Measurements from ENCODE around the gene TTC32.
"Not testable (repeated sequence)": the region's sequence is repeated elsewhere in the genome, so short reads cannot be mapped to it uniquely, and the experiment has no call there.

TTC32 gene

GRCh38 chr2:19883486-19883885 is 18.3 kb downstream of the TTC32 start:
- no peak overlapping the region for H3K4me3 ChIP-seq (ENCODE audit: low read depth in 1 of 2, low read length in 2 of 2)
- H3K4me1 ChIP-seq (ENCODE audit: insufficient read depth, low read length), result no peaks in the 10 kb centered on the region
- H3K9me3 ChIP-seq (ENCODE audit: low read length), result no peaks in the 10 kb centered on the region
- no peaks in the 10 kb centered on the region for H3K36me3 ChIP-seq (ENCODE audit: insufficient read depth, low read length)
- H3K27ac ChIP-seq (ENCODE audit: low read depth, low read length), result no peak overlapping the region
- no peak overlapping the region for H3K9ac ChIP-seq (ENCODE audit: low read length)
- H3K27me3 ChIP-seq (ENCODE audit: control insufficient read depth in 1 of 2, insufficient read depth in 2 of 2, low read length in 2 of 2), result no peaks in the 10 kb centered on the region

- Histone ChIP-seq H3K27ac (ENCODE audit: low read depth, low read length) (no peak overlapping the region), H3K36me3 (ENCODE audit: insufficient read depth, low read length) (no peaks in the 10 kb centered on the region), H3K4me3 (ENCODE audit: low read depth in 1 of 2, low read length in 2 of 2) (no peak overlapping the region), H3K9me3 (ENCODE audit: low read length) (no peaks in the 10 kb centered on the region), H3K9ac (ENCODE audit: low read length) (no peak overlapping the region), H3K4me1 (ENCODE audit: insufficient read depth, low read length) (no peaks in the 10 kb centered on the region), H3K27me3 (ENCODE audit: control insufficient read depth in 1 of 2, insufficient read depth in 2 of 2, low read length in 2 of 2) (no peaks in the 10 kb centered on the region)
Measured at GRCh38 chr2:19882286-19882685, 19.5 kb downstream of the TTC32 start.

- H3K27ac ChIP-seq (ENCODE audit: low read depth, low read length), result no peak overlapping the region
- H3K9me3 ChIP-seq (ENCODE audit: low read length), result no peaks in the 10 kb centered on the region
- H3K27me3 ChIP-seq (ENCODE audit: control insufficient read depth in 1 of 2, insufficient read depth in 2 of 2, low read length in 2 of 2), result no peaks in the 10 kb centered on the region
- no peaks in the 10 kb centered on the region for H3K36me3 ChIP-seq (ENCODE audit: insufficient read depth, low read length)
- H3K4me3 ChIP-seq (ENCODE audit: low read depth in 1 of 2, low read length in 2 of 2), result no peak overlapping the region
- no peak overlapping the region for H3K9ac ChIP-seq (ENCODE audit: low read length)
- no peaks in the 10 kb centered on the region for H3K4me1 ChIP-seq (ENCODE audit: insufficient read depth, low read length)
Measured at GRCh38 chr2:19881908-19882265, 19.9 kb downstream of the TTC32 start.

GRCh38 chr2:19881221-19881907 is 20.4 kb downstream of the TTC32 start:
- Histone ChIP-seq H3K9ac (ENCODE audit: low read length) (no peak overlapping the region), H3K9me3 (ENCODE audit: low read length) (no peaks in the 10 kb centered on the region), H3K36me3 (ENCODE audit: insufficient read depth, low read length) (no peaks in the 10 kb centered on the region), H3K4me3 (ENCODE audit: low read depth in 1 of 2, low read length in 2 of 2) (no peak overlapping the region), H3K4me1 (ENCODE audit: insufficient read depth, low read length) (no peaks in the 10 kb centered on the region), H3K27ac (ENCODE audit: low read depth, low read length) (no peak overlapping the region), H3K27me3 (ENCODE audit: control insufficient read depth in 1 of 2, insufficient read depth in 2 of 2, low read length in 2 of 2) (no peaks in the 10 kb centered on the region)

- H3K36me3 ChIP-seq (ENCODE audit: insufficient read depth, low read length); H3K9ac ChIP-seq (ENCODE audit: low read length); H3K4me1 ChIP-seq (ENCODE audit: insufficient read depth, low read length); H3K9me3 ChIP-seq (ENCODE audit: low read length); H3K27me3 ChIP-seq (ENCODE audit: control insufficient read depth in 1 of 2, insufficient read depth in 2 of 2, low read length in 2 of 2); H3K27ac ChIP-seq (ENCODE audit: low read depth, low read length); H3K4me3 ChIP-seq (ENCODE audit: low read depth in 1 of 2, low read length in 2 of 2): not testable (repeated sequence)
Measured at GRCh38 chr2:19880191-19880590, 21.6 kb downstream of the TTC32 start.

- H3K27me3 ChIP-seq (ENCODE audit: control insufficient read depth in 1 of 2, insufficient read depth in 2 of 2, low read length in 2 of 2), result no peaks in the 10 kb centered on the region
- H3K9me3 ChIP-seq (ENCODE audit: low read length), result no peaks in the 10 kb centered on the region
- no peaks in the 10 kb centered on the region for H3K4me1 ChIP-seq (ENCODE audit: insufficient read depth, low read length)
- no peak overlapping the region for H3K4me3 ChIP-seq (ENCODE audit: low read depth in 1 of 2, low read length in 2 of 2)
- no peaks in the 10 kb centered on the region for H3K36me3 ChIP-seq (ENCODE audit: insufficient read depth, low read length)
- H3K9ac ChIP-seq (ENCODE audit: low read length), result no peak overlapping the region
- H3K27ac ChIP-seq (ENCODE audit: low read depth, low read length), result no peak overlapping the region
Measured at GRCh38 chr2:19879120-19879519, 22.7 kb downstream of the TTC32 start.

GRCh38 chr2:19878268-19879046 is 23.3 kb downstream of the TTC32 start:
- Histone ChIP-seq H3K9me3 (ENCODE audit: low read length) (no peaks in the 10 kb centered on the region), H3K4me3 (ENCODE audit: low read depth in 1 of 2, low read length in 2 of 2) (no peak overlapping the region), H3K27ac (ENCODE audit: low read depth, low read length) (no peak overlapping the region), H3K9ac (ENCODE audit: low read length) (no peak overlapping the region), H3K4me1 (ENCODE audit: insufficient read depth, low read length) (no peaks in the 10 kb centered on the region), H3K27me3 (ENCODE audit: control insufficient read depth in 1 of 2, insufficient read depth in 2 of 2, low read length in 2 of 2) (no peaks in the 10 kb centered on the region), H3K36me3 (ENCODE audit: insufficient read depth, low read length) (no peaks in the 10 kb centered on the region)

GRCh38 chr2:19876751-19877150 is 25.0 kb downstream of the TTC32 start:
- no peaks in the 10 kb centered on the region for H3K27me3 ChIP-seq (ENCODE audit: control insufficient read depth in 1 of 2, insufficient read depth in 2 of 2, low read length in 2 of 2)
- no peaks in the 10 kb centered on the region for H3K36me3 ChIP-seq (ENCODE audit: insufficient read depth, low read length)
- no peak overlapping the region for H3K27ac ChIP-seq (ENCODE audit: low read depth, low read length)
- no peaks in the 10 kb centered on the region for H3K9me3 ChIP-seq (ENCODE audit: low read length)
- H3K4me1 ChIP-seq (ENCODE audit: insufficient read depth, low read length), result no peaks in the 10 kb centered on the region
- H3K9ac ChIP-seq (ENCODE audit: low read length), result no peak overlapping the region
- no peak overlapping the region for H3K4me3 ChIP-seq (ENCODE audit: low read depth in 1 of 2, low read length in 2 of 2)

GRCh38 chr2:19875280-19875679 is 26.5 kb downstream of the TTC32 start:
- Histone ChIP-seq H3K9me3 (ENCODE audit: low read length) (no peaks in the 10 kb centered on the region), H3K4me3 (ENCODE audit: low read depth in 1 of 2, low read length in 2 of 2) (no peak overlapping the region), H3K9ac (ENCODE audit: low read length) (no peak overlapping the region), H3K4me1 (ENCODE audit: insufficient read depth, low read length) (no peaks in the 10 kb centered on the region), H3K27ac (ENCODE audit: low read depth, low read length) (no peak overlapping the region), H3K36me3 (ENCODE audit: insufficient read depth, low read length) (no peaks in the 10 kb centered on the region), H3K27me3 (ENCODE audit: control insufficient read depth in 1 of 2, insufficient read depth in 2 of 2, low read length in 2 of 2) (no peaks in the 10 kb centered on the region)

- Histone ChIP-seq H3K4me3 (ENCODE audit: low read depth in 1 of 2, low read length in 2 of 2) (no peak overlapping the region), H3K9ac (ENCODE audit: low read length) (no peak overlapping the region), H3K9me3 (ENCODE audit: low read length) (no peaks in the 10 kb centered on the region), H3K4me1 (ENCODE audit: insufficient read depth, low read length) (no peaks in the 10 kb centered on the region), H3K36me3 (ENCODE audit: insufficient read depth, low read length) (no peaks in the 10 kb centered on the region), H3K27me3 (ENCODE audit: control insufficient read depth in 1 of 2, insufficient read depth in 2 of 2, low read length in 2 of 2) (peaks cover 0 to under 1% of the 10 kb centered on the region in 2 donors), H3K27ac (ENCODE audit: low read depth, low read length) (no peak overlapping the region)
Measured at GRCh38 chr2:19874726-19875125, 27.1 kb downstream of the TTC32 start.

- no peak overlapping the region for H3K9ac ChIP-seq (ENCODE audit: low read length)
- H3K4me3 ChIP-seq (ENCODE audit: low read depth in 1 of 2, low read length in 2 of 2), result no peak overlapping the region
- peaks cover 0 to 9% of the 10 kb centered on the region in 2 donors for H3K27me3 ChIP-seq (ENCODE audit: control insufficient read depth in 1 of 2, insufficient read depth in 2 of 2, low read length in 2 of 2)
- H3K9me3 ChIP-seq (ENCODE audit: low read length), result no peaks in the 10 kb centered on the region
- H3K36me3 ChIP-seq (ENCODE audit: insufficient read depth, low read length), result no peaks in the 10 kb centered on the region
- no peaks in the 10 kb centered on the region for H3K4me1 ChIP-seq (ENCODE audit: insufficient read depth, low read length)
- no peak overlapping the region for H3K27ac ChIP-seq (ENCODE audit: low read depth, low read length)
Measured at GRCh38 chr2:19873014-19873413, 28.8 kb downstream of the TTC32 start.

GRCh38 chr2:19872302-19872701 is 29.5 kb downstream of the TTC32 start:
- Histone ChIP-seq H3K27me3 (ENCODE audit: control insufficient read depth in 1 of 2, insufficient read depth in 2 of 2, low read length in 2 of 2) (peaks cover 0 to 9% of the 10 kb centered on the region in 2 donors), H3K36me3 (ENCODE audit: insufficient read depth, low read length) (no peaks in the 10 kb centered on the region), H3K4me3 (ENCODE audit: low read depth in 1 of 2, low read length in 2 of 2) (no peak overlapping the region), H3K4me1 (ENCODE audit: insufficient read depth, low read length) (no peaks in the 10 kb centered on the region), H3K9ac (ENCODE audit: low read length) (no peak overlapping the region), H3K9me3 (ENCODE audit: low read length) (no peaks in the 10 kb centered on the region), H3K27ac (ENCODE audit: low read depth, low read length) (no peak overlapping the region)
